Mucosa of stomach (tissue), 1 donor: ENCODE results near the gene SAYSD1.

Source experiments
- H3K27me3 ChIP-seq: one replicate; pipeline ENCODE4 v1.7.0; 2013; ENCODE audit warnings: mild to moderate bottlenecking, low read length; ENCODE audit not compliant: control insufficient read depth, insufficient read depth
- H3K36me3 ChIP-seq: one replicate; pipeline ENCODE4 v1.7.0; 2013; ENCODE audit warnings: low read length; ENCODE audit not compliant: control insufficient read depth, insufficient read depth
- H3K4me1 ChIP-seq: one replicate; pipeline ENCODE4 v1.7.0; 2013; ENCODE audit warnings: mild to moderate bottlenecking, low read length; ENCODE audit not compliant: control insufficient read depth, insufficient read depth
- H3K4me3 ChIP-seq: one replicate; pipeline ENCODE4 v1.7.0; 2013; ENCODE audit warnings: low read length
- H3K9ac ChIP-seq: one replicate; pipeline ENCODE4 v1.7.0; 2013; ENCODE audit warnings: mild to moderate bottlenecking, low read length, moderate library complexity
- H3K9me3 ChIP-seq: one replicate; pipeline ENCODE4 v1.7.0; 2013; ENCODE audit warnings: mild to moderate bottlenecking, low read length, moderate library complexity; ENCODE audit not compliant: control insufficient read depth
- donor health status: Pancreatic carcinoma.

Gene SAYSD1

DNA sequence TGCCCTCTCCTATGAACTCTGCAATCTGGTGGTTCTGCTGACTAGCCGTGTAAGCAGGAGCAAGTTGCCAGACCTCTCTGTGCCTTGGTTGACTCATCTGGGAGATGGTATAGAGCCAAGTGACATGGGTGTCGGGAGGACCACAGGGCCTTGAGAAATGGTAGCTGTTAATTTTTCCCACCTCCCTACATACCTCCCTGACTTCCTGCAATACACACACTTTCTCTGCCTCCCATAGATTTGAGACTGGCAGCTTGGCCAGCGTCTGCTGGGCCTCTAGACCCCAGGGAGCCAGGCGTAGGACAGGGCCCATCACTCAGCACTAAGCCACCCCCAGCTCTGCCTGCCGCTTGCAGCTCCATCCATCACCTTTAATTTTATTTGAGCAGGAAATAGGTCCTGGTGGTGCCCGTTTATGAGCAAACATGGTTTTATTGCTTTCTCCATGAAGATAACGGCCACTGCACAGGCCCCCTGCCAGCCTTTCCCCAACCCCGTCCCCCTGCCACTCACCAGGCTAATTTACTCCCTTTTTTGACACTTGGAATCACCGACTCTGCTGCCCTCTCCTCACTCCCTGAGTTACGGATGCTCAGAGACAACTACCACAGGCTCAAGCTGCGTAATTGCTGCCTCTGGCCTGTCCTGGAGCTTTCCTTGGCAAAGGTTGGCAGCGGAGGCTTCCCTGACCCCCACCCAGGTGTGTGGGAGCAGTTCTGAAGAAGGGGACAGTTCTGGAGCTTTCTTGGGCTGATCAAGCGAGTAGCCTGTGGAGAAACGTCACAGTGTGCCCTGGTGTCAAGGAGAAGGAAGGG lies 55.3 kb downstream of the SAYSD1 start:
- Histone ChIP-seq H3K9me3 (no peaks in the 10 kb centered on the region), H3K36me3 (no peaks in the 10 kb centered on the region), H3K4me1 (peaks cover 10% of the 10 kb centered on the region), H3K27me3 (peaks cover 7% of the 10 kb centered on the region), H3K4me3 (no peak overlapping the region), H3K9ac (no peak overlapping the region)

DNA sequence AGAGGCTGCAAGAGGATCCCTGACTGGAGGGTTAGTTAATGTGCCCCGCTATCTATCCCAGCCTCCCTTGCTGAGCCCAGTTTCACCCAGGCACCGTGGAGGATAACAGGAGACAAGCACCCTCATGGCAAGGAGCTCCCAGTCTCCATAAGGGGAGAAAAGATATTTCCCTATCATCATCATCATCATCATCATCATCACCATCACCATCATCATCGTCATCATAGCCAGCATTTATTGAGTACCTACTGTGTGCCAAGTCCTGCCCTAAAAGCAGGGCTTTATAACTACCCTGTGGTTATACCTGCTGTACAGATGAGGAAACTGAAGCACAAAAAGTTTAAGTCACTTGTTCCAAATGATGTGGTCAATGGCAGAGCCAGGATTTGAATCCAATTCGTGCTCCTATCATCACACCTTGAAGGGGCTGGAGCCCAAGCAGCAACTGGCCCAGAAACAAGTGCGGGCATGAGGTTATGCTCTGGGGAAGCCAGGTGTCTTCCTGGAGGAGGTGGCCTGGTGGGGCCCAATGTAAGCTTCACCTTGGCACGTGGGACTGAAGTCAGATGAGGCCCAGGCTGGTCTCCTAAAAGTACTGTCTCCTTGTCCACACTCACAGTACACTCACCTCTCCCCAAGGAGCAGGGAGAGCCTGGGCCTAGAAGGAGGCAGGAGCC lies 56.4 kb downstream of the SAYSD1 start:
- H3K4me3 ChIP-seq, result no peak overlapping the region
- H3K4me1 ChIP-seq, result peaks cover 16% of the 10 kb centered on the region
- no peak overlapping the region for H3K9ac ChIP-seq
- H3K9me3 ChIP-seq, result no peaks in the 10 kb centered on the region
- H3K27me3 ChIP-seq, result peaks cover 4% of the 10 kb centered on the region
- no peaks in the 10 kb centered on the region for H3K36me3 ChIP-seq

DNA sequence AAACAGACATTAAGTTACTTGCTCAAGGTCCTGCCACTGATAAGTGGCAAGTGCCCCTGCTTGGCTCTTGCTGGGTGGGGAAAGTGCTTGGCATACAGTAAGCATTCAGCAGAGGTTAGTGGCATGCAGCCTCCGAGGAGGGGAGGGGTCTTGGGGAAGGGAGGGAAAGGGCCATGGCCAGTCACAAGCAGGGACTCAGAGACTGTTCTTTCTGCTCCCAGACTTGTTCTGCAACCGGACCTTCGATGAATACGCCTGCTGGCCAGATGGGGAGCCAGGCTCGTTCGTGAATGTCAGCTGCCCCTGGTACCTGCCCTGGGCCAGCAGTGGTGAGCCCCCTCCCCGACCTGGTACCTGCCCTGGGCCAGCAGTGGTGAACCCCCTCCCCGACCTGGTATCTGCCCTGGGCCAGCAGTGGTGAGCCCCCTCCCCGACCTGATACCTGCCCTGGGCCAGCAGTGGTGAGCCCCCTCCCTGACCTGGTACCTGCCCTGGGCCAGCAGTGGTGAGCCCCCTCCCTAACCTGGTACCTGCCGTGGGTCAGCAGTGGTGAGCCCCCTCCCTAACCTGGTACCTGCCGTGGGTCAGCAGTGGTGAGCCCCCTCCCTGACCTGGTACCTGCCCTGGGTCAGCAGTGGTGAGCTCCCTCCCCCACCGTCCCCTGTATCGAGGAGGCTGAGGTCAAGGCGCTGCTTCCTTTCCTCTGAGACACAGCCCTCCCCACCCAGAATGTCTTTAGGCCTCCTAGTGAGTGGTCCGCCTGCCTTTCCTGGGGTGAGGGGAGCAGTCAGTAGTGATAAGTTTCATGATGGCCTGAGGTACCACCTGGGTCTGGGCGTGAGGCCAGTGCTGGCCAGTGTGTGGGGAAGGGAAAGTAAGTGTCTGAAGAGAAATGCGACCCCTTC lies 57.5 kb downstream of the SAYSD1 start:
- H3K9me3 ChIP-seq, result no peaks in the 10 kb centered on the region
- peaks cover 7% of the 10 kb centered on the region for H3K27me3 ChIP-seq
- H3K36me3 ChIP-seq, result no peaks in the 10 kb centered on the region
- H3K9ac ChIP-seq, result no peak overlapping the region
- peaks cover 17% of the 10 kb centered on the region for H3K4me1 ChIP-seq
- no peak overlapping the region for H3K4me3 ChIP-seq

DNA sequence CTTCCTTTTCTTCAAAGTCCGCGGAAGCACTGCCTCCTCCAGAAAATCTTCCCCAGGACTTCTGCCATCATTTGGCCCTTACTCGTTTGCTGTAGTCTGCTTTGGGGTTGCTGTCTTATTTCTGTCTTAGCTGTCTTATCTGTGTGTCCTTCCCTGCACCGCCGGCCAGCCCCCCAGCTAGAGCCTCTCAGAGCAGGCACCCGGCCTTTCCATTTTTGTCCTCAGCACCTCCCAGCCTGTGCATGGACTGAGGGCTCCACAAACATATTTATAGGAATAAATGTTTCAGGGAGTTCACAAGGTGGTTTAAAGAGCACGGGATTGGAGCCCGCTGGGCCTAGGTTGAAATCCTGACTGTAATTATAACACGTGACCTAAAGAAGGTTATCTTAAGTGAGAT lies 58.3 kb downstream of the SAYSD1 start:
- Histone ChIP-seq H3K9ac (no peak overlapping the region), H3K4me1 (peaks cover 11% of the 10 kb centered on the region), H3K36me3 (no peaks in the 10 kb centered on the region), H3K9me3 (no peaks in the 10 kb centered on the region), H3K4me3 (no peak overlapping the region), H3K27me3 (peaks cover 10% of the 10 kb centered on the region)

DNA sequence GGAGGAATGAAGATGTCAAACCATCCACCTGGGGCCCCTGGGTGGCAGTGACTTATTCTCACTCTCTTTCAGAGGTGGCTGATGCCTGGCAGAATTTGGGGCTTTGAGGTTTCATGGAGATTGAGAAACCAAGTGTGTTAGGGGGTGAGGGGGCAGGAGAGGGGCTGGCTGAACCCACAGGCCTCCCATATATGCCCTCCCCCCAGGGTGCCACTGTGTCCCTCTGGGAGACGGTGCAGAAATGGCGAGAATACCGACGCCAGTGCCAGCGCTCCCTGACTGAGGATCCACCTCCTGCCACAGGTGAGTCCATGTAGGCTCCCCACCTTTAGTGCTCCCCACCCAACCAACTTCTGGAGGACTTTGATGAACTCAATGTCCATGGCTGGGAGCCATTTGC lies 58.8 kb downstream of the SAYSD1 start:
- Histone ChIP-seq H3K9ac (no peak overlapping the region), H3K4me1 (peaks cover 7% of the 10 kb centered on the region), H3K4me3 (no peak overlapping the region), H3K36me3 (no peaks in the 10 kb centered on the region), H3K27me3 (peaks cover 11% of the 10 kb centered on the region), H3K9me3 (no peaks in the 10 kb centered on the region)

DNA sequence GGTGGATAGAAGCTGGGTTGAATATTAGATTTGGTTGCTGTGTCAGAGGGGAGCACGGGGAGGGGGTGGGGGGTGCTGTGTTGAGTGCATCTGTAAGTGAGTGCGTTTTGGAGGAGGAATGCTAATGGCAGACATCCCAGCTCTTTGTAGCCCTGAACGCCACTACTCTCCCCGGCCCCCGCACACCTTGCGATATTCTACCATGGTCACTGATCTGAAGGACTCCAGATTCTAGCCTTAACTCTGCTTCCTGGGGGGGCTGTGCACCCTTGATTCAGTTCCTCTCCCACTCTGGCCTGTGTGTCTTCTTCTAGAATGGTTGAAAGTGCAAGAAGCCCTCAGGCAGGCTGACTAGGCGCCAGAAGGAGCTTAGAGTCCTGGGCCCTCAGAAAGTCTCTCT lies 59.3 kb downstream of the SAYSD1 start:
- no peak overlapping the region for H3K9ac ChIP-seq
- peaks cover 7% of the 10 kb centered on the region for H3K4me1 ChIP-seq
- H3K9me3 ChIP-seq, result no peaks in the 10 kb centered on the region
- H3K36me3 ChIP-seq, result no peaks in the 10 kb centered on the region
- no peak overlapping the region for H3K4me3 ChIP-seq
- H3K27me3 ChIP-seq, result peaks cover 12% of the 10 kb centered on the region

DNA sequence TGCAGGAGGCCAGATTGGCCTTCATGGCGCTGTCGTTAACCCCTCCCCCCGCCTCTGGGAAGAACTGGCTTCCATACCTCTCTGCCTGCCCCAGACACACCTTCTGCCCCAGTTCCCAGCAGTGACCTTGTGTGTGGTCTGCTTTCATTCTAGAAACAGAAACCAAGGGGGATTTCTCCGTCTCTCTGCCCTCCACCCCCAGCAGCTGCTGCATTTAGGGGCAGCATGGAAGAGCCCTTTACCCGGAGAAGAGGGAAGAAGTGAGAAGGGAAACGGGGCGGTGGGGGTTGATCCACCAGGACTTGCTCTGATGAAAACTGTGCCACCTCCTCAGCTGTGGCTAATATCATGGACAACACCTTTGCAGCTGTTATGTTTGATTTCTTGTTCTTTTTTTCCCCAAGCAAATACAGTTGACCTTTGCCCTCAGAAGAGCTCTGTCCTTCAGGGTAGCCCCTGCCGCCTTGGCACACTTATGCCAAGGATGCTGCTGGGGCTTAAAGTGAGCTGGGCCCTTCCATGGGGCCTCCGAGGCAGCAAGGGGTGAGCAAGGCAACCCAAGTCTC lies 60.3 kb downstream of the SAYSD1 start:
- H3K36me3 ChIP-seq, result no peaks in the 10 kb centered on the region
- no peak overlapping the region for H3K9ac ChIP-seq
- H3K4me1 ChIP-seq, result peaks cover 7% of the 10 kb centered on the region
- H3K9me3 ChIP-seq, result no peaks in the 10 kb centered on the region
- no peak overlapping the region for H3K4me3 ChIP-seq
- peaks cover 22% of the 10 kb centered on the region for H3K27me3 ChIP-seq
